Stomach (tissue), 4 donors: ENCODE data around the gene CHST13.

Experiments used
- POLR2A ChIP-seq, 4 donors: fragments of 450-650 bp; IDR thresholded peaks; one replicate each; pipeline ENCODE4 v1.6.1; 2016; ENCODE audit warnings: antibody characterized with exemption in 4 of 4, control low read depth in 2 of 4, mild to moderate bottlenecking in 1 of 4, moderate library complexity in 1 of 4
- POLR2AphosphoS5 ChIP-seq, 3 donors: sonication (generic); formaldehyde crosslinking; IDR thresholded peaks; one replicate each; pipeline ENCODE4 v1.6.1; 2016; ENCODE audit warnings: antibody characterized with exemption in 3 of 3
- TF ChIP-seq, protein P1 (sequence below), 7 experiments: fragments of 450-650 bp in 4 of 7; fragments of 200-600 bp in 3 of 7; sonication (generic) in 3 of 7; IDR thresholded peaks; one replicate each; pipeline ENCODE4 v1.5.1; 2016 to 2019; ENCODE audit warnings: antibody characterized with exemption in 7 of 7, control low read depth in 2 of 7, mild to moderate bottlenecking in 1 of 7

DNA sequence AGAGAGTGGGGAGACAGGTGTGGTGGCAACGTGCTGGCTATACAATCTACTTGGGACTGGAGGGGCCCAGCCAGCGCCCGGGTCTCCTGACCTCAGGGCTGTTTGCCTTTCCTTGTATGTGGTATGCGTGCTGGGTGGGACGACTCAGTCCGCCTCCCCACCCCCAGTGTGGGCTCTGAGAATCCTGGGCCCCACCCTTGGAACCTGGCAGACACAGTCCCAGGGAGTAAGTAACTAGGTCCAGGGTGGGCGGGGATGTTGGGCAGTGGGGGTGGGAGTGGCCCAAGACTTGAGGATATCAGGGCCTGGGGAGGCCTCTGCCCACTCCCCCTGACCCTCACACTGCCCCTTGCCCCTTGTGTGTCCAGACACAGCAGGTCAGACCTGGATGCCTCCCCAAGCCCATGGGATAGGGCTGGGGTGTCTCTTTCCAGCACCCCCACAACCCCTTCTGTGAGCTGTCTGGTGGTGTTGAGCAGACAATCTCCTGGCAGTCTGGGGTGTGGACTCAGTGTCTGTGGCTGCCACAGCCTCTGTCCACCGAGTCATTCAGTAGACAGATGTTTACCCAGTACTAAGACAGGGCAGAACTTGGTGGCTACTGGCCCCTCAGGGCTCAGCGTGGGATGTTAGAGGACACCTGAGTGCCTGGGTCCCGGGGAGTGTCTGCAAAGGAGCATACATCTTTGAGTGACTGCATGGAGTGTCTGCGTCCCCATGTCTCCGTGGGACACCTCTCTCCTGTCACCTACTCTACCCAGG, 1.3 kb downstream of the CHST13 start:
- TF ChIP-seq POLR2AphosphoS5 (IDR thresholded peaks at IDR 0.05) (no peak), POLR2A (IDR thresholded peaks at IDR 0.05) (no peak)
- TF ChIP-seq, protein P1, sequence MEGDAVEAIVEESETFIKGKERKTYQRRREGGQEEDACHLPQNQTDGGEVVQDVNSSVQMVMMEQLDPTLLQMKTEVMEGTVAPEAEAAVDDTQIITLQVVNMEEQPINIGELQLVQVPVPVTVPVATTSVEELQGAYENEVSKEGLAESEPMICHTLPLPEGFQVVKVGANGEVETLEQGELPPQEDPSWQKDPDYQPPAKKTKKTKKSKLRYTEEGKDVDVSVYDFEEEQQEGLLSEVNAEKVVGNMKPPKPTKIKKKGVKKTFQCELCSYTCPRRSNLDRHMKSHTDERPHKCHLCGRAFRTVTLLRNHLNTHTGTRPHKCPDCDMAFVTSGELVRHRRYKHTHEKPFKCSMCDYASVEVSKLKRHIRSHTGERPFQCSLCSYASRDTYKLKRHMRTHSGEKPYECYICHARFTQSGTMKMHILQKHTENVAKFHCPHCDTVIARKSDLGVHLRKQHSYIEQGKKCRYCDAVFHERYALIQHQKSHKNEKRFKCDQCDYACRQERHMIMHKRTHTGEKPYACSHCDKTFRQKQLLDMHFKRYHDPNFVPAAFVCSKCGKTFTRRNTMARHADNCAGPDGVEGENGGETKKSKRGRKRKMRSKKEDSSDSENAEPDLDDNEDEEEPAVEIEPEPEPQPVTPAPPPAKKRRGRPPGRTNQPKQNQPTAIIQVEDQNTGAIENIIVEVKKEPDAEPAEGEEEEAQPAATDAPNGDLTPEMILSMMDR (IDR thresholded peaks at IDR 0.05) = no peak
